ENCODE results near the gene C1orf159. TPM values are rescaled to one million over a fixed set of nuclear protein-coding genes. Genes with fewer than 3 reads are reported as not detected.

C1orf159 gene
- total and polyA plus RNA-seq, 9 of the 15 experiments (the other 6 are each of a cell fraction or from before 2014, with no cell fraction given): 0.28 to 54.9 (median 10.6) TPM

DNA sequence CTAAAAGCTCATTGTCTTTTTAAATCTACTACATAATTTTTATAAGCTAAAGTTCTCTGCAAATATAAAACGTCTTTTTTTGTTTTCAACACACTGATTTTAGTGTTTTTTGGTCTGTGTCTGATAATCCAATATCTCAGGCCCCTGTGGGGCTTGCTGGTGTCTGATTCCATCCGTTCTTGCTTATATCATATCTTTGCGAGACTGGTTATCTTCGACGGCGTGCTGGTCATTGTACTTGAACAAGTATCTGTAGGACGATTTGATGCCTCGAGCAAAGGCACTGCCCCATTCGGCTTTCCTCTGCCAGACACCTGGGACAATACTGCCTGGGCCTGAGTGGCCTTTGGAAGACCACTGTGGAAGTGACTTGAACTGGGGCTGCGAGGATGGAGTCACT lies 39.4 kb upstream of the C1orf159 start (continued):
- TF ChIP-seq, protein P1, sequence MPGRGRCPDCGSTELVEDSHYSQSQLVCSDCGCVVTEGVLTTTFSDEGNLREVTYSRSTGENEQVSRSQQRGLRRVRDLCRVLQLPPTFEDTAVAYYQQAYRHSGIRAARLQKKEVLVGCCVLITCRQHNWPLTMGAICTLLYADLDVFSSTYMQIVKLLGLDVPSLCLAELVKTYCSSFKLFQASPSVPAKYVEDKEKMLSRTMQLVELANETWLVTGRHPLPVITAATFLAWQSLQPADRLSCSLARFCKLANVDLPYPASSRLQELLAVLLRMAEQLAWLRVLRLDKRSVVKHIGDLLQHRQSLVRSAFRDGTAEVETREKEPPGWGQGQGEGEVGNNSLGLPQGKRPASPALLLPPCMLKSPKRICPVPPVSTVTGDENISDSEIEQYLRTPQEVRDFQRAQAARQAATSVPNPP (IDR thresholded peaks at IDR 0.05; ENCODE audit: borderline replicate concordance, insufficient read depth, insufficient read length): no peak
- TF ChIP-seq SMARCA4 (IDR thresholded peaks at IDR 0.05) (no peak), ZNF124 (CRISPR knock-in tag; IDR thresholded peaks at IDR 0.05) (no peak), CBX3 (IDR thresholded peaks at IDR 0.05; ENCODE audit: borderline replicate concordance in 1 of 2, low read length in 2 of 2) (no peak), BCL6 (CRISPR knock-in tag; IDR thresholded peaks at IDR 0.05) (no peak), KAT7 (CRISPR knock-in tag; IDR thresholded peaks at IDR 0.05; ENCODE audit: borderline replicate concordance) (no peak), RBM22 (IDR thresholded peaks at IDR 0.05; ENCODE audit: low read depth, low read length, poor library complexity, severe bottlenecking) (no peak), TAF7 (tag; IDR thresholded peaks at IDR 0.05) (no peak), L3MBTL2 (IDR thresholded peaks at IDR 0.05) (0 out of 2 replicates have a peak, but pooled peaks have one; percentile 20), SIRT6 (IDR thresholded peaks at IDR 0.05; ENCODE audit: low read depth, low read length) (no peak), POLR2H (tag; IDR thresholded peaks at IDR 0.05; ENCODE audit: low read depth) (no peak)
- TF ChIP-seq, protein P2, sequence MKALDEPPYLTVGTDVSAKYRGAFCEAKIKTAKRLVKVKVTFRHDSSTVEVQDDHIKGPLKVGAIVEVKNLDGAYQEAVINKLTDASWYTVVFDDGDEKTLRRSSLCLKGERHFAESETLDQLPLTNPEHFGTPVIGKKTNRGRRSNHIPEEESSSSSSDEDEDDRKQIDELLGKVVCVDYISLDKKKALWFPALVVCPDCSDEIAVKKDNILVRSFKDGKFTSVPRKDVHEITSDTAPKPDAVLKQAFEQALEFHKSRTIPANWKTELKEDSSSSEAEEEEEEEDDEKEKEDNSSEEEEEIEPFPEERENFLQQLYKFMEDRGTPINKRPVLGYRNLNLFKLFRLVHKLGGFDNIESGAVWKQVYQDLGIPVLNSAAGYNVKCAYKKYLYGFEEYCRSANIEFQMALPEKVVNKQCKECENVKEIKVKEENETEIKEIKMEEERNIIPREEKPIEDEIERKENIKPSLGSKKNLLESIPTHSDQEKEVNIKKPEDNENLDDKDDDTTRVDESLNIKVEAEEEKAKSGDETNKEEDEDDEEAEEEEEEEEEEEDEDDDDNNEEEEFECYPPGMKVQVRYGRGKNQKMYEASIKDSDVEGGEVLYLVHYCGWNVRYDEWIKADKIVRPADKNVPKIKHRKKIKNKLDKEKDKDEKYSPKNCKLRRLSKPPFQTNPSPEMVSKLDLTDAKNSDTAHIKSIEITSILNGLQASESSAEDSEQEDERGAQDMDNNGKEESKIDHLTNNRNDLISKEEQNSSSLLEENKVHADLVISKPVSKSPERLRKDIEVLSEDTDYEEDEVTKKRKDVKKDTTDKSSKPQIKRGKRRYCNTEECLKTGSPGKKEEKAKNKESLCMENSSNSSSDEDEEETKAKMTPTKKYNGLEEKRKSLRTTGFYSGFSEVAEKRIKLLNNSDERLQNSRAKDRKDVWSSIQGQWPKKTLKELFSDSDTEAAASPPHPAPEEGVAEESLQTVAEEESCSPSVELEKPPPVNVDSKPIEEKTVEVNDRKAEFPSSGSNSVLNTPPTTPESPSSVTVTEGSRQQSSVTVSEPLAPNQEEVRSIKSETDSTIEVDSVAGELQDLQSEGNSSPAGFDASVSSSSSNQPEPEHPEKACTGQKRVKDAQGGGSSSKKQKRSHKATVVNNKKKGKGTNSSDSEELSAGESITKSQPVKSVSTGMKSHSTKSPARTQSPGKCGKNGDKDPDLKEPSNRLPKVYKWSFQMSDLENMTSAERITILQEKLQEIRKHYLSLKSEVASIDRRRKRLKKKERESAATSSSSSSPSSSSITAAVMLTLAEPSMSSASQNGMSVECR (CRISPR knock-in tag; IDR thresholded peaks at IDR 0.05): no peak
- TF ChIP-seq, protein P3, sequence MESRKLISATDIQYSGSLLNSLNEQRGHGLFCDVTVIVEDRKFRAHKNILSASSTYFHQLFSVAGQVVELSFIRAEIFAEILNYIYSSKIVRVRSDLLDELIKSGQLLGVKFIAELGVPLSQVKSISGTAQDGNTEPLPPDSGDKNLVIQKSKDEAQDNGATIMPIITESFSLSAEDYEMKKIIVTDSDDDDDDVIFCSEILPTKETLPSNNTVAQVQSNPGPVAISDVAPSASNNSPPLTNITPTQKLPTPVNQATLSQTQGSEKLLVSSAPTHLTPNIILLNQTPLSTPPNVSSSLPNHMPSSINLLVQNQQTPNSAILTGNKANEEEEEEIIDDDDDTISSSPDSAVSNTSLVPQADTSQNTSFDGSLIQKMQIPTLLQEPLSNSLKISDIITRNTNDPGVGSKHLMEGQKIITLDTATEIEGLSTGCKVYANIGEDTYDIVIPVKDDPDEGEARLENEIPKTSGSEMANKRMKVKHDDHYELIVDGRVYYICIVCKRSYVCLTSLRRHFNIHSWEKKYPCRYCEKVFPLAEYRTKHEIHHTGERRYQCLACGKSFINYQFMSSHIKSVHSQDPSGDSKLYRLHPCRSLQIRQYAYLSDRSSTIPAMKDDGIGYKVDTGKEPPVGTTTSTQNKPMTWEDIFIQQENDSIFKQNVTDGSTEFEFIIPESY (CRISPR knock-in tag; IDR thresholded peaks at IDR 0.05): no peak
- TF ChIP-seq, protein P4, sequence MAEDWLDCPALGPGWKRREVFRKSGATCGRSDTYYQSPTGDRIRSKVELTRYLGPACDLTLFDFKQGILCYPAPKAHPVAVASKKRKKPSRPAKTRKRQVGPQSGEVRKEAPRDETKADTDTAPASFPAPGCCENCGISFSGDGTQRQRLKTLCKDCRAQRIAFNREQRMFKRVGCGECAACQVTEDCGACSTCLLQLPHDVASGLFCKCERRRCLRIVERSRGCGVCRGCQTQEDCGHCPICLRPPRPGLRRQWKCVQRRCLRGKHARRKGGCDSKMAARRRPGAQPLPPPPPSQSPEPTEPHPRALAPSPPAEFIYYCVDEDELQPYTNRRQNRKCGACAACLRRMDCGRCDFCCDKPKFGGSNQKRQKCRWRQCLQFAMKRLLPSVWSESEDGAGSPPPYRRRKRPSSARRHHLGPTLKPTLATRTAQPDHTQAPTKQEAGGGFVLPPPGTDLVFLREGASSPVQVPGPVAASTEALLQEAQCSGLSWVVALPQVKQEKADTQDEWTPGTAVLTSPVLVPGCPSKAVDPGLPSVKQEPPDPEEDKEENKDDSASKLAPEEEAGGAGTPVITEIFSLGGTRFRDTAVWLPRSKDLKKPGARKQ (CRISPR knock-in tag; IDR thresholded peaks at IDR 0.05): no peak
